ENCODE data around the gene FUZ.

- TF ChIP-seq CTCF (IDR thresholded peaks at IDR 0.05) (no peak), EP300 (IDR thresholded peaks at IDR 0.05) (no peak)
These were observed 13.8 kb downstream of the FUZ start for GRCh38 chr19:49799271-49799797.

Measured in ovary (tissue), 3 donors.